CD4-positive, alpha-beta T cell treated with Interleukin-2 at 100 ng/mL for 4 hours (primary cell): ENCODE measurements around the gene LIN7C.

ENCODE experiments used
- DNase-seq: peaks from one replicate; pipeline ENCODE4 v3.0.0-alpha.2; 2020; ENCODE audit warnings: low spot score

The LIN7C gene

GRCh38 chr11:27444801-27445215, 61.8 kb downstream of the LIN7C start:
- DNase-seq, result no peak
